HEK293 (cell line): Measurements from ENCODE around the gene RAB3GAP2.

Source experiments
- BCL11B ChIP-seq: fragments of 450-650 bp; formaldehyde crosslinking; IDR thresholded peaks from 2 replicates; pipeline ENCODE4 v1.5.1; 2016; ENCODE audit warnings: low read depth, missing biosample characterization, missing genetic modification characterization
- CTCF ChIP-seq: fragments of 450-650 bp; formaldehyde crosslinking; IDR thresholded peaks from 2 replicates; pipeline ENCODE4 v1.5.1; 2016; ENCODE audit warnings: missing biosample characterization, missing genetic modification characterization
- FEZF1 ChIP-seq: fragments of 450-650 bp; formaldehyde crosslinking; IDR thresholded peaks from 2 replicates; pipeline ENCODE4 v1.5.1; 2016; ENCODE audit warnings: missing biosample characterization, missing genetic modification characterization
- GLIS2 ChIP-seq: fragments of 450-650 bp; formaldehyde crosslinking; IDR thresholded peaks from 2 replicates; pipeline ENCODE4 v1.5.1; 2016; ENCODE audit warnings: missing biosample characterization, missing genetic modification characterization
- KLF1 ChIP-seq: fragments of 450-650 bp; formaldehyde crosslinking; IDR thresholded peaks from 2 replicates; pipeline ENCODE4 v1.5.1; 2016; ENCODE audit warnings: missing biosample characterization, missing genetic modification characterization
- KLF10 ChIP-seq: fragments of 450-650 bp; IDR thresholded peaks from 2 replicates; pipeline ENCODE4 v1.5.1; 2018; ENCODE audit warnings: missing biosample characterization, mild to moderate bottlenecking, missing genetic modification characterization
- MEIS1 ChIP-seq: sonication (generic); formaldehyde crosslinking; IDR thresholded peaks from 2 replicates; pipeline ENCODE4 v1.8.1; 2022; ENCODE audit warnings: missing genetic modification reagents, mild to moderate bottlenecking, borderline replicate concordance
- ZBTB44 ChIP-seq: fragments of 450-650 bp; IDR thresholded peaks from 2 replicates; pipeline ENCODE4 v1.5.1; 2018; ENCODE audit warnings: missing biosample characterization, mild to moderate bottlenecking, missing genetic modification characterization
- ZBTB49 ChIP-seq: fragments of 450-650 bp; formaldehyde crosslinking; IDR thresholded peaks from 2 replicates; pipeline ENCODE4 v1.5.1; 2016; ENCODE audit warnings: missing biosample characterization, missing genetic modification characterization, low read depth
- ZBTB6 ChIP-seq: fragments of 450-650 bp; formaldehyde crosslinking; IDR thresholded peaks from 2 replicates; pipeline ENCODE4 v1.5.1; 2017; ENCODE audit warnings: missing biosample characterization, missing genetic modification characterization
- ZFHX2 ChIP-seq: fragments of 450-650 bp; formaldehyde crosslinking; conservative IDR thresholded peaks from 2 replicates; pipeline ENCODE4 v1.5.1; 2016; ENCODE audit warnings: missing biosample characterization, missing genetic modification characterization
- ZNF121 ChIP-seq: fragments of 450-650 bp; formaldehyde crosslinking; IDR thresholded peaks from 2 replicates; pipeline ENCODE4 v1.5.1; 2016; ENCODE audit warnings: missing biosample characterization, missing genetic modification characterization
- ZNF184 ChIP-seq: fragments of 450-650 bp; IDR thresholded peaks from 2 replicates; pipeline ENCODE4 v1.5.1; 2018; ENCODE audit warnings: missing biosample characterization, mild to moderate bottlenecking, missing genetic modification characterization
- ZNF223 ChIP-seq: fragments of 450-650 bp; formaldehyde crosslinking; IDR thresholded peaks from 2 replicates; pipeline ENCODE4 v1.5.1; 2016; ENCODE audit warnings: missing biosample characterization, missing genetic modification characterization
- ZNF280D ChIP-seq: fragments of 450-650 bp; formaldehyde crosslinking; IDR thresholded peaks from 2 replicates; pipeline ENCODE4 v1.5.1; 2016; ENCODE audit warnings: missing biosample characterization, missing genetic modification characterization
- ZNF529 ChIP-seq: fragments of 450-650 bp; formaldehyde crosslinking; IDR thresholded peaks from 2 replicates; pipeline ENCODE4 v1.5.1; 2017; ENCODE audit warnings: missing genetic modification characterization, missing biosample characterization; ENCODE audit not compliant: insufficient replicate concordance
- ZNF585B ChIP-seq: fragments of 450-650 bp; formaldehyde crosslinking; IDR thresholded peaks from 2 replicates; pipeline ENCODE4 v1.5.1; 2016; ENCODE audit warnings: missing biosample characterization, missing genetic modification characterization
- ZNF629 ChIP-seq: fragments of 450-650 bp; formaldehyde crosslinking; IDR thresholded peaks from 2 replicates; pipeline ENCODE4 v1.5.1; 2017; ENCODE audit warnings: missing biosample characterization, missing genetic modification characterization
- ZNF645 ChIP-seq: fragments of 450-650 bp; formaldehyde crosslinking; IDR thresholded peaks from 2 replicates; pipeline ENCODE4; 2016; ENCODE audit warnings: missing biosample characterization, missing genetic modification characterization
- ZNF664 ChIP-seq: fragments of 450-650 bp; formaldehyde crosslinking; IDR thresholded peaks from 2 replicates; pipeline ENCODE4 v1.5.1; 2016; ENCODE audit warnings: missing biosample characterization, missing genetic modification characterization
- ZNF670 ChIP-seq: fragments of 450-650 bp; formaldehyde crosslinking; IDR thresholded peaks from 2 replicates; pipeline ENCODE4 v1.5.1; 2016; ENCODE audit warnings: missing biosample characterization, missing genetic modification characterization, low read depth
- ZNF704 ChIP-seq: fragments of 450-650 bp; formaldehyde crosslinking; IDR thresholded peaks from 2 replicates; pipeline ENCODE4 v1.5.1; 2016; ENCODE audit warnings: missing biosample characterization, missing genetic modification characterization
- ZNF76 ChIP-seq: fragments of 450-650 bp; formaldehyde crosslinking; IDR thresholded peaks from 2 replicates; pipeline ENCODE4; 2016; ENCODE audit warnings: low read depth, missing biosample characterization, missing genetic modification characterization, borderline replicate concordance

Gene RAB3GAP2

GRCh38 chr1:220272047-220272840 is at the start of gene RAB3GAP2 (continued):
- TF ChIP-seq ZNF280D (tag by site-specific recombination) (no peak), ZNF76 (peak; percentile 25), CTCF (tag by site-specific recombination) (0 out of 2 replicates have a peak, but pooled peaks have one; percentile 40), MEIS1 (CRISPR knock-in tag) (no peak), KLF10 (tag by site-specific recombination) (0 out of 2 replicates have a peak, but pooled peaks have one; percentile 12), KLF1 (tag by site-specific recombination) (peak; percentile 62), ZNF184 (tag by site-specific recombination) (peak; percentile 67; the same call in 1 of the 2 replicates), ZBTB6 (tag by site-specific recombination) (no peak), ZNF121 (no peak), ZNF529 (tag by site-specific recombination) (no peak), ZNF664 (tag by site-specific recombination) (no peak), ZBTB49 (tag by site-specific recombination) (no peak), ZNF670 (tag by site-specific recombination) (no peak), ZNF629 (peak; percentile 82), ZBTB44 (0 out of 2 replicates have a peak, but pooled peaks have one; percentile 5), ZNF645 (tag by site-specific recombination) (no peak), ZNF223 (tag by site-specific recombination) (no peak), FEZF1 (tag by site-specific recombination) (0 out of 2 replicates have a peak, but pooled peaks have one; percentile 34), GLIS2 (tag by site-specific recombination) (peak; percentile 40; the same call in 1 of the 2 replicates), BCL11B (0 out of 2 replicates have a peak, but pooled peaks have one; percentile 50), ZNF704 (tag by site-specific recombination) (no peak), ZNF585B (tag by site-specific recombination) (no peak), ZFHX2 (tag by site-specific recombination) (no peak)
